HG03097 (cell line): ENCODE measurements around the gene DMRTA1.
"Not testable (repeated sequence)": the region's sequence is repeated elsewhere in the genome, so short reads cannot be mapped to it uniquely, and the experiment has no call there.

Source experiments
- ATAC-seq: cut with Tn5 transposase; IDR thresholded peaks from one replicate; pipeline ENCODE4 v1.9.1; 2021; ENCODE audit not compliant: unreplicated experiment, low FRiP score

Gene DMRTA1

DNA sequence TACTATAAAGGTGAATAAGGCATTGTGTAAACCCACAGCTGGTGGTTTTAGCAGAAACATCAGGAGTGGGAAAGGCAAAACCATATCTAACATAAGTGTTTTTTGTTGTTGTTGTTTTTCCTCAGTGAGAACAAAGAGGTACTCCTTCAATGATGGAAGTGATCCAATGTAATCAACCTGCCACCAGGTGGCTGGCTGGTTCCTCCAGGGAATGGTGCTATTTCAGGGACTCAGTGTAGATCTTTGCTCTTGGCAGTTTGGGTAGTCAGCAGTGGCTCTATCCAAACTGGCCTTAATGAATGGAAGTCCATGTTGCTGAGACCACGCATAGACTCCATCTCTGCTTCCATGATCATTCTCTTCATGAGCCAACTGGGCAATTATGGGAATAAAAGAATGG, 10.8 kb downstream of the DMRTA1 start:
- no peak for ATAC-seq

DNA sequence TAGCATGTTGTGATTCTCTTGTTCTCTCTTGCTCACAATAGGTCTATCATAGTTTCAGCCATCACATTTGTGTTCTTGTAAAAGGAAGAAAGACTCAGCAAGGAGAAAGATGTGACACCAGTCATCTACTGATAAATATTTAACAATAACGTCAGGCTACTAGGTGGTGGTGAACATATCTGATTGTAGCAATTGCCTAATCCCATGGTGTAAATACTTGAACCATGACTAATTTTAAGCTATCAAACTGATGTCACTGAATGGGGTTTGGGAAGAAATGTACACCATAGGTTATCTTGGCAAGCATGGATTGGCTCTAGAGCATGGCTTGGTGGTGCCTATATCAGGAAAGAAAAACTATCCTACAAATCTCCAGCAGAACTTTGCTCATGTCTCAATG, 16.6 kb downstream of the DMRTA1 start:
- ATAC-seq, result no peak

DNA sequence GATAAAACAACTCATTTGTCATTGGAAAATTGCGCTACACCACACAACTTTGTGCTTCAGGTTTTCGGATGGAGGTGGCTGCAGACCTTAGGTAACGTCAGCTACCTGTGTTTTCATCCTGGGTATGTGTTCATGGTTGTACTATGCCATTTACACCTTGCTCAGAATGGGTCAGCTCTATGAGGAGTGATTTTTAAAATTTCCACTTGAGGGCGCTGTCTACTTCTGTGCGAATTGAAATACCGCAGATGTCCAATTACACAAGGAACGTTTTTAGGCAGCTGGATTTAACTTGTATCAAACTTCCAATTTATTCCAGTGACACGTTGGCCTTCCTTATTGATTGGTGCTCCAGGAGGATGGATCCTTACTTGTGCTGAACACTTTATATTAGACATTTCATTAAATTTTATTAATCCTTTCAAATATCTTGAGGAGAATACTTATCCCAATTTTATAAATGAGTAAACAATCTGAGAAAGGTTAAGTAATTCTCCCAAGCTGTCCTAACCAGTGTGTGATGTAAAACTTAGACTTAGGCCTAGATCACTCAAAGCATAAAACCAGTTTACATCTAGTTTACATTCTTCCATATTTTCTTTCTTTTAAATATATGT, 23.4 kb downstream of the DMRTA1 start:
- ATAC-seq, result no peak

DNA sequence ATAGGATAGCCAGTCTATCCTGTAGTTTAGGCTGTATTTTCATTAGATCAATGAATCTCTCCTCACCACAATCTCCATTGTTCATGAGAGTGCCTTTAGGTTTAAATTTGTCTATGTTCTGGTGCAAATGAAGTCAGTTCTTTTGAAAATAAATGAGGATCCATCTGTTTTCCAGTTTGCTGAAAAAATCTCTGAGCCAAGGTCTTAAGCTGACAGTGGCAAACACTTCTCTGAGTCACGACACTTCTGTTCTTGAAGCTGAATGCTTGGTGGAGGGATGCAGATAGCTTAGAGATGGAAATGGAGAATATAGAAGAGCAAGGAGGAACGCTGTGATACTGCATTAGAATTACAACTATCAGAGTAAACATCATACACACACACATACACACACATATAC, 34.9 kb downstream of the DMRTA1 start:
- ATAC-seq, result no peak

DNA sequence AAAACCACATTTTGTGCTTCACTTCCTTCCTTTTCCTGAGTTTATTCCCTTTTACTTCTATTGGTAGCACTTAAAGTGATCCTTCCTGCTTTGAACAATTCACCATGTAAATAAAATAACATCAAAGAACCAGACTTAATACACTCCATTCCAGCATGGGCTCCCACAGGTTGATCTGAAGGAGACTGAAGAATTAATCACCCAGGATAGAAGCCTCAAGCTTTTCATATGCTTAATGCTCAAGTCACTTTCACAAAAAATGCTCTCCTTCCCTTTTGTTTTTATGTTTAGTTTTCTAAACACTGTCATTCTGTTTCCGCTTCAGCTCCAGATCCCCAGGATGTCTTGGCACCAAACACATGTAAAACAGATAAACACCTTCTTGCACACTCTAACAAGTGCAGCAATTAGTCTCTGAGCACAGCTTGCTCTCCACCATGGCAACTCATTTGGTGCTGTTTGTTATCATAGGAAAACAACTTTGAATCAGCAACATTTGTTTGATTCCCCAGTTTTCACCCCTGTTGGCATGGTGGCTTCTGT, 37.0 kb downstream of the DMRTA1 start:
- ATAC-seq, result no peak

DNA sequence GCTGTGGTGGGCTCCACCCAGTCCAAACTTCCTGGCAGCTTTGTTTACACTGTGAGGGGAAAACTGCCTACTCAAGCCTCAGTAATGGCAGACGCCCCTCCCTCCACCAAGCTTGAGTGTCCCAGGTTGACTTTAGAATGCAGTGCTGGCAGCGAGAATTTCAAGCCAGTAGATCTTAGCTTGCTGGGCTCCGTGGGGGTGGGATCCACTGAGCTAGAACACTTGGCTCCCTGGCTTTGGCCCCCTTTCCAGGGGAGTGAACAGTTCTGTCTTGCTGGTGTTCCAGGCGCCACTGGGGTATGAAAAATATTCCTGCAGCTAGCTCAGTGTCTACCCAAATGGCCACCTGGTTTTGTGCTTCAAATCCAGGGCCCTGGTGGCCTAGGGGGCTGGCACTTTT, 49.6 kb downstream of the DMRTA1 start:
- ATAC-seq, result not testable (repeated sequence)
